NOMO-1 treated with DMSO at 0.1 percent for 48 hours (cell line): Measurements from ENCODE around the gene MRPL10.

Source experiments
- DNase-seq: peaks from one replicate; lab custom pipeline; 2025; ENCODE audit not compliant: unreplicated experiment; lab: John Stamatoyannopoulos, UW

The MRPL10 gene

DNA sequence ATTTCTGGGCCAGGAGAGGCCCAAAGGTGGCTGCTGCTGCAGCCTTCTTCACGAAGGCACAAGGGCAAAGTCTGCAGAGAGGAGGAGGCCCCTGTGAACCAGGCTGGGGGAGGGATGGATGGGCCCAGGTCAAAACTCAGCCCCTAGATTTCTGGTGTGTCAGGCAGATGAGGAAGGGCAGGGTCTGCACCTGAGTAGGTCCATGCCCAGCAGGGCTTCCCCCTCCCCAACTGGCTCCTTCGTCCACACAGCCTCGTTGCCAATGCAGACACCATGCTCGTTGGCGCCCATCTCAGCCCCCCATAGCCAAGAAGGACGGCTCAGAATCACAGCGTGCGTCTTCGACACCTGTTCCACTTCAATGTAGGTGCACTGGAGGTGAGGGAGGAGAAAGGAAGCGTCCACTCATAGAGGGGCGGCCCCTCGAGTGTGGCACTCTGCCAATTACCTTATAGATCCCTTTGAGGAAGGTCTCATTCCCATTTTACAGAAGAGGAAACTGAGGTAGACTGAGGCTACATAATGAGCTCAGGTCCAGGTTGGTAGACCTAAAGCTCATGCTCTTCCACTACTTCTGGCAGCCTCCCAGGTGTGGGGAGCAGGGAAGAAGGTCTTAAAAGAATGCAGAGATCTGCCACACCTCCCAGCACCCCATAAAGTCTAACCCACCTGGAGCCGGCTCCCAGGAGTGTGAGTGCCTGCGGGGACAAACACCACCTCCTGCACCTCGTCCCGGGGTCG lies 8.8 kb upstream of the MRPL10 start:
- no peak for DNase-seq

DNA sequence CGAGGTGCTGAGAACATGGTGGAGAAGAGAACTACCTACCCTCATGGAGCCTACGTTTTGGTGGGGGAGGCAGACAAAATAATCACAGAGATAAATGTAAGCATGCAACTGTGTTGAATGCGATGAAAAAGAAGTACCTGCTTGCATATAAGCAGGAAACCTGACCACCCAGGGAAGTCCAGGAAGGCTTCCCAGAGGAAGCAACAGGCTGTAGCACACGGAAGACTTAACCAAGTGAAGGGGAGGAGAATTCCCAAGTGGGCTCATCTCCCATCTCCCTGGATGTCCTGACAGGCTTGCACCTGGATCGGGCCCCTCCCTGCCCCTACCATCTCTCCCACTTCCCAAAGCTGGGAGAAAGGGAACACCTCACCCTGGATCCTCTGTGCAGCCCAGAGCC lies 7.7 kb upstream of the MRPL10 start:
- DNase-seq = no peak

- DNase-seq = no peak
These were observed 7.3 kb upstream of the MRPL10 start for GRCh38 chr17:47838636-47839035.

GRCh38 chr17:47837401-47838039 lies 6.2 kb upstream of the MRPL10 start:
- no peak for DNase-seq

DNA sequence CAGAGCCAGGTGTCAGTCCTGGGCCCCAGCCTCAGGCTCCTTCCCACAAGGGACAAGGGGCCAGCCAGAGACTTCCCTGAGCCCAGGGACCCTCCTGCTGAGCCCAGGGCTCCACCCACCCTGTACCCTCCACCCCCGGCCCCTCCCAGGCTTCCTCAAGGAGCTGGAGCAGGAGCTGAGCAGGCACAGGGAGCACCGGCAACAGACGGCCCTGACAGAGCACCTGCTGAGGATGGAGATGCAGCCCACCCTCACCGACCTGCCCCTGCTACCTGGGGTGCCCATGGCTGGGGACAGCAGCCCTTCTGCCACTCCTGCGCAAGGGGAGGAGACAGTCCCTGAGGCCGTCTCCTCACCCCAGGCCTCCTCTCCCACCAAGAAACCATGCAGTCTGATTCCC lies 5.3 kb upstream of the MRPL10 start:
- no peak for DNase-seq

GRCh38 chr17:47834756-47835155 lies 3.4 kb upstream of the MRPL10 start:
- no peak for DNase-seq

DNA sequence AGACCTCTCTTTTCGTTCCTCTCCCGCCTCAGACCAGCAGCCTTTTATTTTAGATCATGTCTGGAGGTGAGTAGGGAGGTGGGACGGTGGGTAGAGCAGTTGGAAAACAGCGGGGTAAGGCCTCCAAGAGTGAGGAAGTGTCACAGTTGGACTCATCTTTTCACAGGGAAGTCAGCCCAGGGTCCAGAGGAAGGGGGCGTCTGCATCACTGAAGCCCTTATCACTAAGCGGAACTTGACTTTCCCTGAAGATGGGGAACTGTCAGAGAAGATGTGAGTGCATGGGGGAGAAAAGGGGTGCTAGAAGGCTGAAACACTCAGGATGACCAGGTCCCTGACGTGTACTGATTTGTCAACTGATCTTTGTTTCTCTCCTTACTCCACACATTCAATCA lies 590 bp upstream of the MRPL10 start:
- DNase-seq = peak; percentile 19

- DNase-seq = no peak
These were observed 842 bp downstream of the MRPL10 start for GRCh38 chr17:47830396-47831002.

- DNase-seq = no peak
These were observed 1.5 kb downstream of the MRPL10 start for GRCh38 chr17:47829870-47830269.

- no peak for DNase-seq
These were observed 7.8 kb downstream of the MRPL10 start for GRCh38 chr17:47823519-47823918.

DNA sequence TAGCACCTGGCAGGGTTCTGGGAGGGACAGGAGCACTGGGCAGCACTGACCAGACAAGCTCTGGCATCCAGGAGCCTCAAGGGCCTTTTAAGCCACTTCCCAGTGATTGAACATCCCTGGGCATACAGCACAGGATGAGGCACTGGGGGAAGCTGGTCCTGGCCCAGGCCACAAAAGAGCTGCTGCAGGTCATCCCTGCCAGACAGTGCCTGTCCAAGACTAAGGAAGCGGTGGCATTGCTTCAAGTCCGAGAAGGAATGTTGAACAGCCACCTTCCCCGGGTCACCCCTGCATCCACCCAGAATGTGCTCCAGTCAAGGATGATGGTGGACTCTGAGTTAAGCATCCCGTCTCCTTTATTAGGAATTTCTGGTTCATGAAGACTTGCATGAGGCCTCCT lies 8.6 kb downstream of the MRPL10 start:
- DNase-seq = no peak

DNA sequence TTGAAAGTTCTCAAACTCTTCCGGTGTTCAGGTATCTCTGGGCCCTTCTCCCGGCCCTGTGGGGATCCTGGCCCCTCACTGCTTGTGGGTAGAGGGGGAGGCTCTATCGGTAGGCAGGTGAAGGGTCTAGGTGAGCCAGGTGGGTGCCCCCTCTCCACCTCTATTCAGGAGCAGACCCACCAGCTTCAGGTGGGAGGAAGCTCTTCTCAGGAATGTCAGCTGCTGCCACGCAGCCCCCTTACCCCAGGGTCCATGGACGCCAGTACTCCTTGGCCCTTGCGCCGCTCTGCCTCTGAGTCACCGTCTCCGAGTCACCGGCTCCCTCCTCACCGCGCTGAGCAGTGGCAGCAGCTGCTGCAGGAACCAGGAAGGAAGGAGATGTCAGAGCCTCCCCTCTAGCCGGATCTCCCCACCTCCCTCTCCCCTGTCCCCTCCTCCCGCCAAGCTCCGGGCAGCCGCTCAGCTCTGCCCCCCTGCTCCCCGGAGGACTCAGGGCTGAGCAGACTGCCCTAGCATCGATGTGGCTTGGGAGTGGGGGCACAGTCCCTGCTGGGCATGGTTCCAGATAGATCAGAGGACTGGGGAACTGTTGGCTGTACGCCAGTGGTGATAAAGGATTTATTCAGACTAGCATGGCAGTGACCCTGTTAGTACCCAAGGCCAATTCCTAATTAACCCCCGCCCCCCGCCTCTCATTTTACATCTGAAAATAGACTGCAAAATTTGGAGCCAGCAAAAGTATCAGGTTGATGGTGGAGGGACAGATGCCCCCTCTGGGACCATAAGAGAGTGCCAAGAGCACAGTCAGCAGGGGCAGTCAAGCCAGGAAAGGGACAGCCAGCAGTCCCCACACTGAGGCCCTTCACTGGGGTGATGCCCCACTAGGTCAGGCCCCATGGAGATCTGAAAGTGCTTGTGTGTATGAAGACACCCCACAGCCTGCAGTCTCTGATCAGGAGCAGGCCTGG lies 9.6 kb downstream of the MRPL10 start, which contains the start of gene OSBPL7:
Gene OSBPL7, minus strand, starts transcription at position 371 of the 968 bp plus-strand sequence. CDS start 1,516 bp downstream, outside the sequence.
- DNase-seq = peak; percentile 92

DNA sequence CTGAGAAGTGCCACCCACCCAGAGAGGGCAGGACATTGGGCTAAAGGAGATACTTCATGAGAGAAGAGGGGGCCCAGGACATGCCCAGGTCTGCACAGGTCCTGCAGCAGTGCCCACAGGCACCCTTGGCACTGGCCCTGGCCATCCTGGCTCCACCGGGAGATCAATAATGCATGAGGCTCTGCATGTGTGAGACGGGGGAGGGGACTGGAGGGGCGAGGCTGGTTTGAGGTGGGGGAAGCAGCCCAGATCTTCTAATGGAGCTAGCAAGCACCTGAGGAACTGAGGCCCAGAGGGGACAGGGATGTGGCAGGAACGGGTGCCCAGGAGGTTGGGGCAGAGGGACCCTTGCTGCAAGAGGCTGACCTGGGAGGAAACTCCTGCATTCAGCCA lies 10.3 kb downstream of the MRPL10 start:
- no peak for DNase-seq

GRCh38 chr17:47820033-47820789 lies 11.1 kb downstream of the MRPL10 start:
- no peak for DNase-seq

DNA sequence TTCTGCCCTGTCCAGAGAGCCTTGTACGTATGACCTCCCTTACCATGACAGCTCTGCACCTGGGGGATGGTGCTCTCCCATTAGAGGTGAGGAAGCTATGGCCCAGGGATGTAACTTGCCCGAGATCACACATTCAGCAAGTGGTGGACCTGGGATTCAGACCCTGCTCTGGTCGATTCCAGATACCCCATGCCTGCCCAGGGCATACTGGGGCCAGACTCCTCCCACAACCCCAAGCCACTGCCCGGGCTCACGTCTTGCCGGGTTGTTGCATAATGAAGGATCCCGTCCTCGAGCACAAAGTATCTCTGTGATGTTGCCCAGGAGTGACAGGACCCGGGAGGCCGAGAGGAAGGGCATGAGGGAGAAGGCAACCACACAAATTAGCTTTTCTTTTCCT lies 11.9 kb downstream of the MRPL10 start:
- DNase-seq = no peak

DNA sequence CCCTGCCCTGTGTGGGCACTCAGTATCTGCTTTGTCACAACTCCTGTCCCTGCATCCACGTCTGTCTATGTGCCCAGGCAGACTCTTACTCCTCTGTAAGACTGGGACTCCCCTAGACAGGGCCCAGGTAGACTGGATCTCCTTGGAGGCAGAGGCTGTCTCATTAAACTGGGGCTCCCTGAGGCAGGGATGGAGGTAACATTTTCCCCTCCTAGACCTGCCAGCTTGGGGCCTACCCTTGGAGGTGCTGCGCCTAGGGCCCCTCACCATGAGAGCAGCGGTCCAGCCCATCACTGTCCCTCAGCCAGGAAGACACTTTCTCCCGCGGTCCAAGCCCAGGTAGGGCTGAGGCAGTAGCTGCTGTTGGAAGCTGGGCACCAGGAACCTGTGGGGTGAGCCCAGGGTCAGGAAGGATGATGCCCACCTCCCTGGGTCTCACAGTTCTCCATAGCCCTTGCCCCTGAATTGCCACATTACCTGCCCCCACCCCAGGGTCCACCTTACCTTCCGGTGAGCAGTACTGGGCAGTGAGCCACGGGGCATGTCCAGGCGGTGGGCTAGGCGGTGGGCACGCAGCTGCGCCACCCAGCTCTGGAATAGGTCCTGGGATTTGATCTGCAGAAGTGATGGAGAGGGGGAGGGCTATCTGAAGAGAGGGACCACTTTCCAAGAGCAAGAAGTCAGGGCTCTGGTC lies 13.2 kb downstream of the MRPL10 start:
- no peak for DNase-seq

DNA sequence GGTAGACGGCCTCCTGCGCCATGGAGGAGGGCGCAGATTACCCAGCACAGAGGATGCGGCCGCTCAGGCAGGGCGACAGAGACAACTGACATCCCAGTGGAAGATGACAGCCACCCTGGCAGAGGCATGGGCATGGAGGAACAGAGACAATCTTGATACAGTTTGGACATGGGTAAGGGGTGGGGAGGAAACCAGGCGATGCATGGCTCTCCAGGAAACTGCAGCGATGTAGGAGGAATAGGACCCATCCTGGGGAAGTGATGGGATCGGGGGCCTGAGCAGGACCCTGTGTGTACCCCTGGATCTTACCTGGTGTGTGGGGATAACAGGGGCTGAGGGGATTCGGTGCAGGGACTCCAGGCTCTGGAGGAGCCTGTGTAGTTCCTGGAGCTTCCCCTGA lies 14.4 kb downstream of the MRPL10 start:
- DNase-seq = no peak

- no peak for DNase-seq
These were observed 15.1 kb downstream of the MRPL10 start for GRCh38 chr17:47816111-47816735.
